Thyroid gland (tissue), 4 donors: ENCODE measurements around the gene PRKCA.

Experiments used
- CTCF ChIP-seq, 6 experiments: fragments of 200-600 bp in 3 of 6; fragments of 450-650 bp in 3 of 6; sonication (generic) in 3 of 6; IDR thresholded peaks; one replicate each; pipeline ENCODE4 v1.5.1; 2016 to 2019; ENCODE audit warnings: antibody characterized with exemption in 6 of 6, mild to moderate bottlenecking in 2 of 6, inconsistent platforms in 1 of 6, moderate library complexity in 1 of 6
- POLR2A ChIP-seq, 2 donors: fragments of 450-650 bp; IDR thresholded peaks; one replicate each; pipeline ENCODE4 v1.6.1; 2017; ENCODE audit warnings: antibody characterized with exemption in 2 of 2, mild to moderate bottlenecking in 2 of 2, moderate library complexity in 1 of 2

GRCh38 chr17:66436631-66437030 lies 134.2 kb downstream of the PRKCA start:
- TF ChIP-seq CTCF (IDR thresholded peaks at IDR 0.05) (no peak), POLR2A (IDR thresholded peaks at IDR 0.05) (no peak)
